ENCODE results near the gene FXR2. TPM values are rescaled to one million over a fixed set of nuclear protein-coding genes. Genes with fewer than 3 reads are reported as not detected.

The FXR2 gene
- total RNA-seq, 1 experiment from 2014 or later: 36.4 TPM

GRCh38 chr17:7650509-7651096 lies 35.9 kb upstream of the FXR2 start, which contains the start of gene ATP1B2:
ATP1B2 (plus strand) TSS chr17:7650926; CDS start chr17:7651519, 593 bp downstream.
- H4K20me1 ChIP-seq (ENCODE audit: control insufficient read depth, insufficient read depth, insufficient read length): no peaks in the 10 kb centered on the region
- H3K79me2 ChIP-seq (ENCODE audit: insufficient read depth, low read length): no peaks in the 10 kb centered on the region
- peak within 1 kb of the TSS; percentile 69 to 91 for H3K4me3 Mint-ChIP-seq
- H2BK20ac ChIP-seq (ENCODE audit: low read depth, low read length, poor library complexity, severe bottlenecking): no peak within 1 kb of the TSS
- no peak within 1 kb of the TSS for H2BK120ac ChIP-seq (ENCODE audit: low read depth, low read length, poor library complexity, severe bottlenecking)
- no peak within 1 kb of the TSS for H2BK5ac ChIP-seq (ENCODE audit: insufficient read length, low read length)
- H4K91ac ChIP-seq (ENCODE audit: insufficient read length, low read depth, low read length): no peak within 1 kb of the TSS
- H2BK12ac ChIP-seq (ENCODE audit: insufficient read length, low read depth, low read length): no peak within 1 kb of the TSS
- peaks cover 5% of the 10 kb centered on the region for H3K27me3 ChIP-seq (ENCODE audit: insufficient read depth, low read length)
- peak within 1 kb of the TSS; percentile 37 to 89 (median 86); a peak in 5 of 7 replicates for H3K27ac Mint-ChIP-seq
- H3T11ph ChIP-seq (ENCODE audit: low read length): no peak within 1 kb of the TSS
- no peak within 1 kb of the TSS for H3K23ac ChIP-seq (ENCODE audit: insufficient read length, low read depth, low read length)
- H3K27ac ChIP-seq (ENCODE audit: insufficient read length, low read depth, low read length): no peak within 1 kb of the TSS
- H3K14ac ChIP-seq (ENCODE audit: insufficient read depth, low read length): no peak within 1 kb of the TSS
- DNase-seq: peak; percentile 98
- no peak within 1 kb of the TSS for H3K4ac ChIP-seq (ENCODE audit: low read depth, low read length)
- peaks cover 3 to 20% (median 9%) of the 10 kb centered on the region in 3 experiments; a peak in 5 of 7 replicates for H3K36me3 Mint-ChIP-seq (ENCODE audit: insufficient read depth in 1 of 3, low read depth in 3 of 3)
- H3K56ac ChIP-seq (ENCODE audit: insufficient read length, low read depth, low read length): no peak within 1 kb of the TSS
- WGBS (ENCODE audit: extremely low coverage, insufficient read length, low lambda C conversion rate): no CpG with 5 or more reads among the region's 34 CpGs
- H3K4me2 ChIP-seq (ENCODE audit: insufficient read depth, insufficient read length, low read length): peak within 1 kb of the TSS; percentile 82
- peaks cover 69% of the 10 kb centered on the region for H3K27me3 Mint-ChIP-seq (ENCODE audit: low read depth)
- peaks cover 23 to 38% of the 10 kb centered on the region in 2 experiments for H3K4me1 Mint-ChIP-seq
- no peak within 1 kb of the TSS for H2AK5ac ChIP-seq (ENCODE audit: insufficient read length, low read length)
- no peak within 1 kb of the TSS for H2BK15ac ChIP-seq (ENCODE audit: low read depth, low read length)
- no peak for TF ChIP-seq CTCF (conservative IDR thresholded peaks at IDR 0.05)
- H3K79me1 ChIP-seq (ENCODE audit: insufficient read depth, low read depth, low read length, poor library complexity, severe bottlenecking): no peaks in the 10 kb centered on the region
- no peaks in the 10 kb centered on the region for H3K4me1 ChIP-seq (ENCODE audit: insufficient read depth, low read length)
- H3K18ac ChIP-seq (ENCODE audit: insufficient read length, low read depth, low read length): no peak within 1 kb of the TSS
- H3K9me3 ChIP-seq (ENCODE audit: control insufficient read depth, low read depth, low read length): no peaks in the 10 kb centered on the region
- no peak within 1 kb of the TSS for H2AFZ ChIP-seq (ENCODE audit: low read length)
- peaks cover 14% of the 10 kb centered on the region for H3K23me2 ChIP-seq (ENCODE audit: insufficient read length, low read depth, low read length, poor library complexity, severe bottlenecking)
- no peak within 1 kb of the TSS for H4K8ac ChIP-seq (replicated peaks; ENCODE audit: insufficient read length, low read depth, low read length)
- peaks cover 0 to 3% of the 10 kb centered on the region in 2 experiments; a peak in 2 of 5 replicates for H3K9me3 Mint-ChIP-seq
- H4K5ac ChIP-seq (ENCODE audit: insufficient read length, low read depth, low read length): no peak within 1 kb of the TSS
- no peak within 1 kb of the TSS for H3K9ac ChIP-seq (ENCODE audit: extremely low read depth, insufficient read length, low read length)

Measured in H9 (cell line).